ENCODE data around the gene LRRC39.

The LRRC39 gene

GRCh38 chr1:100177295-100178041 is 588 bp downstream of the LRRC39 start:
- TF ChIP-seq, protein P1, sequence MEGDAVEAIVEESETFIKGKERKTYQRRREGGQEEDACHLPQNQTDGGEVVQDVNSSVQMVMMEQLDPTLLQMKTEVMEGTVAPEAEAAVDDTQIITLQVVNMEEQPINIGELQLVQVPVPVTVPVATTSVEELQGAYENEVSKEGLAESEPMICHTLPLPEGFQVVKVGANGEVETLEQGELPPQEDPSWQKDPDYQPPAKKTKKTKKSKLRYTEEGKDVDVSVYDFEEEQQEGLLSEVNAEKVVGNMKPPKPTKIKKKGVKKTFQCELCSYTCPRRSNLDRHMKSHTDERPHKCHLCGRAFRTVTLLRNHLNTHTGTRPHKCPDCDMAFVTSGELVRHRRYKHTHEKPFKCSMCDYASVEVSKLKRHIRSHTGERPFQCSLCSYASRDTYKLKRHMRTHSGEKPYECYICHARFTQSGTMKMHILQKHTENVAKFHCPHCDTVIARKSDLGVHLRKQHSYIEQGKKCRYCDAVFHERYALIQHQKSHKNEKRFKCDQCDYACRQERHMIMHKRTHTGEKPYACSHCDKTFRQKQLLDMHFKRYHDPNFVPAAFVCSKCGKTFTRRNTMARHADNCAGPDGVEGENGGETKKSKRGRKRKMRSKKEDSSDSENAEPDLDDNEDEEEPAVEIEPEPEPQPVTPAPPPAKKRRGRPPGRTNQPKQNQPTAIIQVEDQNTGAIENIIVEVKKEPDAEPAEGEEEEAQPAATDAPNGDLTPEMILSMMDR (conservative IDR thresholded peaks at IDR 0.05; ENCODE audit: low read length) = no peak
- DNase-seq (ENCODE audit: low read depth) = no peak
- no peak overlapping the region for H3K4me3 ChIP-seq (ENCODE audit: low read length)

- TF ChIP-seq, protein P1 (conservative IDR thresholded peaks at IDR 0.05; ENCODE audit: low read length) = no peak
- H3K4me3 ChIP-seq (ENCODE audit: low read length) = no peak overlapping the region
- DNase-seq (ENCODE audit: low read depth) = no peak
Measured at GRCh38 chr1:100168051-100168450, 10.0 kb downstream of the LRRC39 start.

- no peak overlapping the region for H3K4me3 ChIP-seq (ENCODE audit: low read length)
- TF ChIP-seq, protein P1 (conservative IDR thresholded peaks at IDR 0.05; ENCODE audit: low read length) = no peak
- no peak for DNase-seq (ENCODE audit: low read depth)
Measured at GRCh38 chr1:100164702-100165101, 13.4 kb downstream of the LRRC39 start.

DNA sequence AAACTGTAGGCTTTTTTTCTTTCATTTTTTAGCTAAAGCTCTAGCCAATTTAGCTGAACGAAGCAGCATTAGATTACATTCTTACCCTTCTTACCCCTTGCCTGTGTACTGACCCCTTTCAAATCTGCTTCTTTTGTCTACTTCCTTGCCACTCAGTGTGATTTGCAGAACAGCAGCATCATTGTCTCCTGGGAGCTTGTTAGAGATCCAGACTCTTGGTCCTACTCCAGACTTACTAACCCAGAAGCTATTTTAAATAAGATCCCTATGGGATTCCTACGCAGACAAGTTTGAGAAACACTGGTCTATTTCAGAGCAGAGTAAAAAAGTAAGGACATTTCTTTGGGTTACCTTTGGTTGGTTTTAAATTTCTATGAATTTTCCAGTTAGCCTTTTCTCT is 13.8 kb downstream of the LRRC39 start:
- peak; percentile 85 for DNase-seq (ENCODE audit: low read depth)
- TF ChIP-seq, protein P1 (conservative IDR thresholded peaks at IDR 0.05; ENCODE audit: low read length) = no peak

GRCh38 chr1:100162881-100163280 is 15.2 kb downstream of the LRRC39 start:
- TF ChIP-seq, protein P1 (conservative IDR thresholded peaks at IDR 0.05; ENCODE audit: low read length) = no peak
- no peak overlapping the region for H3K4me3 ChIP-seq (ENCODE audit: low read length)
- no peak for DNase-seq (ENCODE audit: low read depth)

More for the DNA sequence above, 13.8 kb downstream of the LRRC39 start:
- H3K4me3 ChIP-seq (ENCODE audit: low read length) = no peak overlapping the region

DNA sequence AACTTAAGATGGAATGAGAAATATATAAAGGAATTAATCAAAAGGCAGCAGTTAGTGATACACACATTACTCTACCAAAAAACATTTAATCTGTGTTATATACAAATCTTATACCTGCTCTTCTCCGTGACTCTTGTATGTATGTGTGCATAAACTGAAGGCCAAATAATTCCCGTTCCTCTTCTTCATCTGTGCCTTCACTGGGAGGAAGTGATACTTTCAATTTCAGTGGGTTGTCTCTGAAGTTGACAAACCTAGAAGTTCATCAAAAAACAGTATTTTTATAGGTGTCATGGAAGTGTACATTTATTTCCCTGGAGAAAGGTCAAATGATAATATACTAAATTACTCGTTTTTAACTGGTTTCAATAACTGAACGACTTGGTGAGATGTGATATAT is 25.8 kb downstream of the LRRC39 start:
- no peak for DNase-seq (ENCODE audit: low read depth)
- TF ChIP-seq, protein P1 (conservative IDR thresholded peaks at IDR 0.05; ENCODE audit: low read length) = no peak
- no peak overlapping the region for H3K4me3 ChIP-seq (ENCODE audit: low read length)

GRCh38 chr1:100151679-100152078 is 26.4 kb downstream of the LRRC39 start:
- no peak for DNase-seq (ENCODE audit: low read depth)
- TF ChIP-seq, protein P1 (conservative IDR thresholded peaks at IDR 0.05; ENCODE audit: low read length) = no peak
- no peak overlapping the region for H3K4me3 ChIP-seq (ENCODE audit: low read length)

All from AG10803 (cell line).